H1 (cell line): ENCODE data around the gene MACROD2. TPM values are rescaled to one million over a fixed set of nuclear protein-coding genes. Genes with fewer than 3 reads are reported as not detected.

Source experiments
- CTCF ChIA-PET: fragments of 300-600 bp; sonication (Branson Sonifier 250); formaldehyde crosslinking; loops from one replicate; lab custom pipeline; 2021; ENCODE audit not compliant: partially characterized antibody; lab: Charles Lee
- POLR2A ChIA-PET: fragments of 300-600 bp; sonication (Branson Sonifier 250); formaldehyde crosslinking; loops from one replicate; lab custom pipeline; 2021; ENCODE audit warnings: inconsistent platforms; ENCODE audit not compliant: partially characterized antibody; lab: Charles Lee
- DNase-seq, 2 experiments: peaks; one replicate each; pipeline versions ENCODE4 v3.0.0 to v3.0.0-alpha.2; 2010 to 2022; ENCODE audit warnings: low spot score in 2 of 2, low read depth in 1 of 2, mixed read lengths in 1 of 2
- FAIRE-seq: peaks from 2 replicates; lab custom pipeline; 2011; peaks lifted over from hg19 to GRCh38; lab: Jason Lieb, UNC
- H2AFZ ChIP-seq: 2 replicates; pipeline ENCODE4 v1.8.1; 2012; ENCODE audit warnings: low read length, inconsistent platforms
- H2AK5ac ChIP-seq: 2 replicates; pipeline ENCODE4 v1.6.1; 2013; ENCODE audit warnings: low read depth, low read length
- H2BK120ac ChIP-seq: replicated peaks from 2 replicates; pipeline ENCODE3; 2013; ENCODE audit warnings: low read depth, low read length, inconsistent platforms
- H2BK12ac ChIP-seq: 2 replicates; pipeline ENCODE4 v1.6.1; 2013; ENCODE audit warnings: low read depth, low read length
- H2BK15ac ChIP-seq: 2 replicates; pipeline ENCODE4 v1.6.1; 2013; ENCODE audit warnings: low read length
- H2BK20ac ChIP-seq: 2 replicates; pipeline ENCODE4 v1.6.1; 2013; ENCODE audit warnings: low read length
- H2BK5ac ChIP-seq: 2 replicates; pipeline ENCODE4 v1.6.1; 2013; ENCODE audit warnings: low read depth, low read length
- H3K14ac ChIP-seq: 2 replicates; pipeline ENCODE4 v1.6.1; 2013; ENCODE audit warnings: inconsistent platforms; ENCODE audit not compliant: insufficient read length
- H3K18ac ChIP-seq: 2 replicates; pipeline ENCODE4 v1.6.1; 2013; ENCODE audit warnings: low read length; ENCODE audit errors: extremely low read depth
- H3K23ac ChIP-seq: 2 replicates; pipeline ENCODE4 v1.6.1; 2013; ENCODE audit warnings: inconsistent platforms; ENCODE audit not compliant: insufficient read length
- H3K23me2 ChIP-seq: 2 replicates; pipeline ENCODE4 v1.6.1; 2013; ENCODE audit warnings: low read depth, low read length
- H3K27ac ChIP-seq: 2 replicates; pipeline ENCODE4 v1.6.1; 2011; ENCODE audit warnings: low read depth, low read length, inconsistent platforms
- H3K27me3 ChIP-seq, 4 experiments: replicated peaks in 1 of 4; 1 replicate in 1 of 4; 2 replicates in 3 of 4; pipeline versions ENCODE4 v1.6.1 to v1.8.1; 2011 to 2013; ENCODE audit warnings: low read length in 3 of 4, mild to moderate bottlenecking in 3 of 4, inconsistent platforms in 2 of 4, mixed read lengths in 2 of 4, moderate library complexity in 1 of 4; ENCODE audit not compliant: control insufficient read depth in 3 of 4, insufficient read depth in 3 of 4; ENCODE audit errors: extremely low read depth in 1 of 4
- H3K36me3 ChIP-seq, 4 experiments: 2 replicates each; pipeline versions ENCODE4 v1.6.1 to v1.8.1; 2011 to 2013; ENCODE audit warnings: mild to moderate bottlenecking in 4 of 4, low read length in 3 of 4, moderate library complexity in 2 of 4, control low read depth in 1 of 4, inconsistent platforms in 1 of 4; ENCODE audit not compliant: insufficient read depth in 4 of 4, control insufficient read depth in 2 of 4
- H3K4ac ChIP-seq: replicated peaks from 2 replicates; pipeline ENCODE3; 2013; ENCODE audit warnings: low read length, low read depth, mixed read lengths, inconsistent platforms; ENCODE audit not compliant: insufficient read length
- H3K4me1 ChIP-seq, 4 experiments: replicated peaks in 1 of 4; 1 replicate in 1 of 4; 2 replicates in 3 of 4; pipeline versions ENCODE4 v1.6.1 to v1.8.1; 2011 to 2013; ENCODE audit warnings: low read length in 3 of 4, inconsistent platforms in 2 of 4, mixed read lengths in 1 of 4; ENCODE audit not compliant: insufficient read depth in 4 of 4, control insufficient read depth in 3 of 4
- H3K4me2 ChIP-seq, 2 experiments: 2 replicates each; pipeline versions ENCODE4 v1.6.1 to v1.8.1; 2011 to 2013; ENCODE audit warnings: low read depth in 2 of 2, low read length in 2 of 2, control low read depth in 1 of 2, inconsistent platforms in 1 of 2, mild to moderate bottlenecking in 1 of 2; ENCODE audit not compliant: insufficient read depth in 1 of 2
- H3K4me3 ChIP-seq, 4 experiments: fragments of 200-600, 300-600 bp in 1 of 4; sonication (generic), shearing (Covaris generic), sonication (Bioruptor Twin) in 1 of 4; 2 replicates each; pipeline versions ENCODE4 v1.5.1 to v1.8.1; 2011 to 2016; ENCODE audit warnings: low read length in 4 of 4, low read depth in 3 of 4, control low read depth in 2 of 4, inconsistent platforms in 2 of 4, mild to moderate bottlenecking in 2 of 4, mixed read lengths in 1 of 4, moderate library complexity in 1 of 4; ENCODE audit not compliant: insufficient read depth in 2 of 4; ENCODE audit errors: extremely low read depth in 1 of 4
- H3K56ac ChIP-seq: replicated peaks from 2 replicates; pipeline ENCODE3; 2013; ENCODE audit warnings: low read depth, mild to moderate bottlenecking, mixed read lengths, low read length, inconsistent platforms; ENCODE audit not compliant: insufficient read length
- H3K79me1 ChIP-seq: 2 replicates; pipeline ENCODE4 v1.6.1; 2013; ENCODE audit warnings: low read depth, low read length, control low read depth
- H3K79me2 ChIP-seq, 2 experiments: 2 replicates each; pipeline versions ENCODE4 v1.6.1 to v1.8.1; 2012 to 2013; ENCODE audit warnings: low read length in 2 of 2, mild to moderate bottlenecking in 2 of 2, inconsistent platforms in 1 of 2; ENCODE audit not compliant: insufficient read depth in 2 of 2, control insufficient read depth in 1 of 2
- H3K9ac ChIP-seq, 4 experiments: replicated peaks in 1 of 4; 1 replicate in 1 of 4; 2 replicates in 3 of 4; pipeline versions ENCODE4 v1.6.1 to v1.8.1; 2011 to 2013; ENCODE audit warnings: low read depth in 3 of 4, low read length in 3 of 4, control low read depth in 2 of 4, mild to moderate bottlenecking in 2 of 4, moderate library complexity in 2 of 4, inconsistent platforms in 1 of 4; ENCODE audit errors: extremely low read depth in 1 of 4
- H3K9me3 ChIP-seq, 2 experiments: 2 replicates each; pipeline versions ENCODE4 v1.6.1 to v1.8.1; 2012 to 2013; ENCODE audit warnings: mild to moderate bottlenecking in 2 of 2, moderate library complexity in 2 of 2, control low read depth in 1 of 2, inconsistent platforms in 1 of 2, low read depth in 1 of 2, low read length in 1 of 2, mixed read lengths in 1 of 2; ENCODE audit not compliant: insufficient read depth in 2 of 2
- H4K20me1 ChIP-seq, 2 experiments: replicated peaks in 1 of 2; 2 replicates each; pipeline versions ENCODE3 to v1.8.1; 2011 to 2013; ENCODE audit warnings: inconsistent platforms in 2 of 2, low read length in 2 of 2, mild to moderate bottlenecking in 1 of 2; ENCODE audit not compliant: insufficient read depth in 2 of 2, control insufficient read depth in 1 of 2
- H4K5ac ChIP-seq: 2 replicates; pipeline ENCODE4 v1.6.1; 2013; ENCODE audit warnings: low read length, low read depth, mixed read lengths, inconsistent platforms; ENCODE audit not compliant: insufficient read length
- H4K8ac ChIP-seq: 2 replicates; pipeline ENCODE4 v1.8.0; 2013; ENCODE audit warnings: mild to moderate bottlenecking, moderate library complexity, low read length, inconsistent platforms; ENCODE audit not compliant: insufficient read depth; ENCODE audit errors: extremely low read depth
- H4K91ac ChIP-seq: replicated peaks from 2 replicates; pipeline ENCODE3; 2013; ENCODE audit warnings: low read length, mixed read lengths, inconsistent platforms; ENCODE audit not compliant: insufficient read length
- KDM4A ChIP-seq: IDR thresholded peaks from one replicate; pipeline ENCODE4 v1.7.1; 2012; ENCODE audit warnings: low read depth, mild to moderate bottlenecking, moderate library complexity, low read length, inconsistent platforms; ENCODE audit not compliant: severe bottlenecking
- WGBS, 2 experiments: shearing (Covaris generic) in 1 of 2; methylation state at CpG; one replicate each; pipeline versions ENCODE4 v1.1.6 to v1.1.7; 2013 to 2015; ENCODE audit warnings: low lambda C conversion rate in 2 of 2, mixed read lengths in 2 of 2, inconsistent platforms in 1 of 2, low coverage in 1 of 2, missing lambda C conversion rate in 1 of 2; ENCODE audit not compliant: insufficient replicate concordance in 2 of 2, insufficient coverage in 1 of 2, insufficient read length in 1 of 2; ENCODE audit errors: extremely low coverage in 1 of 2, missing lambda C conversion rate in 1 of 2; 5-methylcytosine and 5-hydroxymethylcytosine counted together
- polyA plus RNA-seq, 7 experiments: library from polyadenylated mRNA; depleted of rRNA in 3 of 7; stranded (reverse) in 5 of 7; unstranded in 2 of 7; fragments of >200 nt in 5 of 7; fragments of 200-250 nt in 2 of 7; gene quantifications; 1 replicate in 5 of 7; 2 replicates in 1 of 7; 4 replicates in 1 of 7; pipeline versions ENCODE4 v1.2.1 to v1.2.3, GENCODE V29; 2011 to 2013; ENCODE audit warnings: missing spikeins in 2 of 7, mixed read lengths in 2 of 7
- total RNA-seq: library from RNA; stranded (reverse); fragmentation: NEBNext Ultra II Directional; extraction: Animal tissue kit (Norgen Biotek cat#: 25700); gene quantifications from 2 replicates; pipeline ENCODE4 v1.2.1, GENCODE V29; 2021

MACROD2 gene
- total and polyA plus RNA-seq, 2 of the 8 experiments (the other 6 are each of a cell fraction or from before 2014, with no cell fraction given), result 0.70 to 3.9 TPM

DNA sequence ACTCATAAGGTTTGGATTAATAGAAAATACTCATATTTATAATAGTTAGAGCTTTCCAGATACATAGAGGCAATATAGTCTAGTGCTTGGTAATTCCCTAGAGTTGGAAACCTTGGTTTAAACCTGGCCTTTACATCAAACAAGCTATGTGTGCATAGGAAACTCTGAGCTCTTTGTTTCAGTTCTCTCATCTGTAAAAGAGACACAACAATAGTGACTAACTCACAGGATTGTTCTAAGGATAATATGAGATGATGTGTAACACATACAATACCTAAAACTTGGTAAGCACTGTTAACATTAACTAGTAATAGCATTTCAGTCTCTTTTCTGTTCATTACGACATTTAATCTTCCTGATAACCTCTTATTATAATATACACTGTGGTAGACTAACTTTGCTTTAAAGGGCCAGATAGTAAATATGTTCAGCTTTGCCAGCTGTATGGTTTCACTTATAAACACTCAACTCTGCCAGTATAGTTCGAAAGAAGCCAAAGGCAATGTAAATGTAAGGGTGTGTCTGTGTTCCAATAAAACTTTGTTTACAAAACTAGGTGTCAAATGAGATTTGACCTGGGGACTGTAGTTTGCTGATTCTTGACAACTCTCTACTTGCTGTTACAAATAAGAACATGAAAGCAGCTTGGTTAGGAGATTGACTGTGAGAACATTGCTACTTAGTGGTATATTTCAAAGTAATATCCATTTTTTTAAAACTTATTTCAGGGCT is 712.7 kb downstream of the MACROD2 start:
- WGBS, 2 experiments, result 90% methylated on average over 2 of the region's 2 CpGs; no CpG with 5 or more reads in 1 of the 2 experiments
- FAIRE-seq (no peak), DNase-seq (no peak)
- Histone ChIP-seq H3K23ac (no peak overlapping the region), H3K9me3 (no peaks in the 10 kb centered on the region), H3K79me2 (no peaks in the 10 kb centered on the region), H2BK5ac (no peak overlapping the region), H3K4me3 (no peak overlapping the region), H3K4ac (no peak overlapping the region), H3K27ac (no peak overlapping the region), H2AK5ac (no peak overlapping the region), H3K18ac (no peak overlapping the region), H3K9ac (no peak overlapping the region), H4K5ac (no peak overlapping the region), H3K14ac (no peak overlapping the region), H3K36me3 (no peaks in the 10 kb centered on the region), H2BK120ac (no peak overlapping the region), H3K4me1 (peaks cover 0 to 12% (median 3%) of the 10 kb centered on the region in 4 experiments; a peak in 4 of 7 replicates), H2BK20ac (no peak overlapping the region), H2BK15ac (no peak overlapping the region), H4K20me1 (no peaks in the 10 kb centered on the region), H2AFZ (no peak overlapping the region), H3K4me2 (no peak overlapping the region), H4K8ac (no peak overlapping the region), H2BK12ac (no peak overlapping the region), H3K27me3 (no peaks in the 10 kb centered on the region), H3K23me2 (no peaks in the 10 kb centered on the region), H4K91ac (no peak overlapping the region), H3K56ac (no peak overlapping the region), H3K79me1 (no peaks in the 10 kb centered on the region)
- TF ChIP-seq KDM4A, result no peak
- ChIA-PET CTCF (interaction anchor here (0.8 kb wide), 1 partner anchor 15 kb away, joined by 3 read pairs; no protein-coding TSS in a partner anchor), POLR2A (no interaction called here)
